T-helper 2 cell treated with Interferon-gamma antibody and Interleukin-4, amounts not matched to agents 5 μg/mL and 100 μg/mL, for 36 hours (primary cell): ENCODE results near the gene ARR3.
"Not testable (repeated sequence)": the region's sequence is repeated elsewhere in the genome, so short reads cannot be mapped to it uniquely, and the experiment has no call there.

ENCODE experiments used
- DNase-seq: peaks from one replicate; pipeline ENCODE4 v3.0.0; 2021; ENCODE audit warnings: low spot score
- H3K27ac Mint-ChIP-seq: one replicate; pipeline ENCODE4 v1.8.0; 2021; ENCODE audit warnings: mild to moderate bottlenecking, mixed read lengths
- H3K27me3 Mint-ChIP-seq: one replicate; pipeline ENCODE4 v1.8.0; 2021; ENCODE audit warnings: low read depth, mixed read lengths
- H3K36me3 Mint-ChIP-seq: one replicate; pipeline ENCODE4 v1.8.0; 2021; ENCODE audit warnings: low read depth, mixed read lengths
- H3K4me1 Mint-ChIP-seq: one replicate; pipeline ENCODE4 v1.8.0; 2021; ENCODE audit warnings: low read depth, mixed read lengths
- H3K4me3 Mint-ChIP-seq: one replicate; pipeline ENCODE4 v1.8.0; 2022; ENCODE audit warnings: mild to moderate bottlenecking, moderate library complexity, mixed read lengths
- H3K9me3 Mint-ChIP-seq: one replicate; pipeline ENCODE4 v1.8.0; 2021; ENCODE audit warnings: mixed read lengths

ARR3 gene

GRCh38 chrX:70293621-70294020, 25.5 kb downstream of the ARR3 start:
- Mint-ChIP-seq H3K36me3 (peaks cover 22% of the 10 kb centered on the region), H3K4me1 (peaks cover 24% of the 10 kb centered on the region), H3K4me3 (no peak overlapping the region), H3K27ac (no peak overlapping the region), H3K27me3 (no peaks in the 10 kb centered on the region), H3K9me3 (no peaks in the 10 kb centered on the region)
- DNase-seq = no peak

GRCh38 chrX:70301716-70302115, 33.6 kb downstream of the ARR3 start:
- H3K9me3 Mint-ChIP-seq = no peaks in the 10 kb centered on the region
- no peak overlapping the region for H3K27ac Mint-ChIP-seq
- no peaks in the 10 kb centered on the region for H3K27me3 Mint-ChIP-seq
- DNase-seq = no peak
- no peak overlapping the region for H3K4me3 Mint-ChIP-seq
- peaks cover 13% of the 10 kb centered on the region for H3K4me1 Mint-ChIP-seq
- H3K36me3 Mint-ChIP-seq = peaks cover 47% of the 10 kb centered on the region

GRCh38 chrX:70313503-70313902, 45.4 kb downstream of the ARR3 start:
- Mint-ChIP-seq H3K4me1 (peaks cover 10% of the 10 kb centered on the region), H3K27me3 (no peaks in the 10 kb centered on the region), H3K36me3 (peaks cover 37% of the 10 kb centered on the region), H3K27ac (no peak overlapping the region), H3K4me3 (no peak overlapping the region), H3K9me3 (no peaks in the 10 kb centered on the region)
- DNase-seq = no peak

GRCh38 chrX:70322784-70323183, 54.6 kb downstream of the ARR3 start:
- Mint-ChIP-seq H3K27ac (no peak overlapping the region), H3K36me3 (peaks cover 10% of the 10 kb centered on the region), H3K9me3 (no peaks in the 10 kb centered on the region), H3K4me3 (no peak overlapping the region), H3K27me3 (no peaks in the 10 kb centered on the region), H3K4me1 (no peaks in the 10 kb centered on the region)
- no peak for DNase-seq

GRCh38 chrX:70323628-70324027, 55.5 kb downstream of the ARR3 start:
- not testable (repeated sequence) for H3K27ac Mint-ChIP-seq, H3K27me3 Mint-ChIP-seq, H3K9me3 Mint-ChIP-seq, H3K4me1 Mint-ChIP-seq, H3K4me3 Mint-ChIP-seq, DNase-seq
- peaks cover 11% of the 10 kb centered on the region for H3K36me3 Mint-ChIP-seq

- Mint-ChIP-seq H3K27me3 (no peaks in the 10 kb centered on the region), H3K9me3 (no peaks in the 10 kb centered on the region), H3K4me3 (no peak overlapping the region), H3K36me3 (peaks cover 10% of the 10 kb centered on the region), H3K27ac (no peak overlapping the region), H3K4me1 (no peaks in the 10 kb centered on the region)
- no peak for DNase-seq
Measured at GRCh38 chrX:70324326-70324725, 56.2 kb downstream of the ARR3 start.

GRCh38 chrX:70331161-70331560, 63.0 kb downstream of the ARR3 start:
- no peaks in the 10 kb centered on the region for H3K9me3 Mint-ChIP-seq
- no peak overlapping the region for H3K4me3 Mint-ChIP-seq
- no peak overlapping the region for H3K27ac Mint-ChIP-seq
- peaks cover 5% of the 10 kb centered on the region for H3K4me1 Mint-ChIP-seq
- H3K27me3 Mint-ChIP-seq = no peaks in the 10 kb centered on the region
- DNase-seq = no peak
- peaks cover 41% of the 10 kb centered on the region for H3K36me3 Mint-ChIP-seq
